Loucy (cell line): ENCODE results near the gene NFIX.

Source experiments
- EZH2phosphoT487 ChIP-seq: fragments of 200-600 bp; IDR thresholded peaks from 2 replicates; pipeline ENCODE4 v1.6.1; 2018; ENCODE audit warnings: antibody characterized with exemption, mild to moderate bottlenecking, moderate library complexity, borderline replicate concordance
- TF ChIP-seq, protein P1 (sequence below): fragments of 200-600 bp; sonication (generic); conservative IDR thresholded peaks from 2 replicates; pipeline ENCODE4 v1.5.1; 2014; ENCODE audit warnings: mild to moderate bottlenecking, antibody characterized with exemption, low read length

- TF ChIP-seq, protein P1, sequence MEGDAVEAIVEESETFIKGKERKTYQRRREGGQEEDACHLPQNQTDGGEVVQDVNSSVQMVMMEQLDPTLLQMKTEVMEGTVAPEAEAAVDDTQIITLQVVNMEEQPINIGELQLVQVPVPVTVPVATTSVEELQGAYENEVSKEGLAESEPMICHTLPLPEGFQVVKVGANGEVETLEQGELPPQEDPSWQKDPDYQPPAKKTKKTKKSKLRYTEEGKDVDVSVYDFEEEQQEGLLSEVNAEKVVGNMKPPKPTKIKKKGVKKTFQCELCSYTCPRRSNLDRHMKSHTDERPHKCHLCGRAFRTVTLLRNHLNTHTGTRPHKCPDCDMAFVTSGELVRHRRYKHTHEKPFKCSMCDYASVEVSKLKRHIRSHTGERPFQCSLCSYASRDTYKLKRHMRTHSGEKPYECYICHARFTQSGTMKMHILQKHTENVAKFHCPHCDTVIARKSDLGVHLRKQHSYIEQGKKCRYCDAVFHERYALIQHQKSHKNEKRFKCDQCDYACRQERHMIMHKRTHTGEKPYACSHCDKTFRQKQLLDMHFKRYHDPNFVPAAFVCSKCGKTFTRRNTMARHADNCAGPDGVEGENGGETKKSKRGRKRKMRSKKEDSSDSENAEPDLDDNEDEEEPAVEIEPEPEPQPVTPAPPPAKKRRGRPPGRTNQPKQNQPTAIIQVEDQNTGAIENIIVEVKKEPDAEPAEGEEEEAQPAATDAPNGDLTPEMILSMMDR, result peak; percentile 46
- TF ChIP-seq EZH2phosphoT487, result no peak
Observed at GRCh38 chr19:13095934-13096927, 101.0 kb downstream of the NFIX start.
